Trophoblast cell (in vitro differentiated cells and primary cell): ENCODE results near the gene QRFPR.

ENCODE experiments used
- DNase-seq, 2 donors: peaks; one replicate each; pipeline ENCODE4 v3.0.0-alpha.2; 2016
- H2AFZ ChIP-seq: 2 replicates; pipeline ENCODE4 v1.6.1; 2013; ENCODE audit warnings: low read length, moderate library complexity, mild to moderate bottlenecking; ENCODE audit not compliant: insufficient read depth, poor library complexity
- H2AK5ac ChIP-seq: 2 replicates; pipeline ENCODE4 v1.6.1; 2013; ENCODE audit warnings: mild to moderate bottlenecking, low read length
- H2BK120ac ChIP-seq: 2 replicates; pipeline ENCODE4 v1.6.1; 2013; ENCODE audit warnings: low read length, mild to moderate bottlenecking, moderate library complexity; ENCODE audit not compliant: insufficient read depth, poor library complexity
- H2BK12ac ChIP-seq: 2 replicates; pipeline ENCODE4 v1.6.1; 2013; ENCODE audit warnings: mild to moderate bottlenecking, low read length, moderate library complexity
- H2BK5ac ChIP-seq: 2 replicates; pipeline ENCODE4 v1.6.1; 2013; ENCODE audit warnings: low read length, low read depth, moderate library complexity, mild to moderate bottlenecking; ENCODE audit not compliant: poor library complexity
- H3K14ac ChIP-seq: 2 replicates; pipeline ENCODE4 v1.6.1; 2013; ENCODE audit warnings: mild to moderate bottlenecking, low read length
- H3K18ac ChIP-seq: 2 replicates; pipeline ENCODE4 v1.6.1; 2013; ENCODE audit warnings: mild to moderate bottlenecking, low read length
- H3K23ac ChIP-seq: 2 replicates; pipeline ENCODE4 v1.6.1; 2013; ENCODE audit warnings: low read length
- H3K27ac ChIP-seq: 2 replicates; pipeline ENCODE4 v1.5.1; 2013; ENCODE audit warnings: low read depth, mild to moderate bottlenecking, inconsistent platforms, low read length, moderate library complexity
- H3K27me3 ChIP-seq: 2 replicates; pipeline ENCODE4 v1.6.1; 2013; ENCODE audit warnings: inconsistent platforms, mild to moderate bottlenecking, low read length, moderate library complexity; ENCODE audit not compliant: insufficient read depth
- H3K36me3 ChIP-seq, 2 experiments: 1 replicate in 1 of 2; 2 replicates in 1 of 2; pipeline ENCODE4 v1.6.1; 2013; ENCODE audit warnings: low read length in 2 of 2, mild to moderate bottlenecking in 2 of 2, moderate library complexity in 1 of 2; ENCODE audit not compliant: insufficient read depth in 2 of 2, control insufficient read depth in 1 of 2
- H3K4ac ChIP-seq: 2 replicates; pipeline ENCODE4 v1.6.1; 2013; ENCODE audit warnings: low read depth, mild to moderate bottlenecking, low read length, moderate library complexity
- H3K4me1 ChIP-seq, 2 experiments: 1 replicate in 1 of 2; 2 replicates in 1 of 2; pipeline ENCODE4 v1.6.1; 2013; ENCODE audit warnings: low read length in 2 of 2, mild to moderate bottlenecking in 2 of 2, moderate library complexity in 1 of 2; ENCODE audit not compliant: insufficient read depth in 2 of 2, control insufficient read depth in 1 of 2
- H3K4me2 ChIP-seq: 2 replicates; pipeline ENCODE4 v1.6.1; 2013; ENCODE audit warnings: inconsistent platforms, mild to moderate bottlenecking, low read length, moderate library complexity
- H3K4me3 ChIP-seq: 2 replicates; pipeline ENCODE4 v1.5.1; 2013; ENCODE audit warnings: mild to moderate bottlenecking, low read depth, low read length, inconsistent platforms
- H3K79me1 ChIP-seq: one replicate; pipeline ENCODE4 v1.6.1; 2013; ENCODE audit warnings: low read length
- H3K79me2 ChIP-seq: 2 replicates; pipeline ENCODE4 v1.6.1; 2013; ENCODE audit warnings: low read length, mild to moderate bottlenecking; ENCODE audit not compliant: control insufficient read depth, insufficient read depth, poor library complexity
- H3K9ac ChIP-seq: 2 replicates; pipeline ENCODE4 v1.6.1; 2013; ENCODE audit warnings: mild to moderate bottlenecking, low read length
- H3K9me3 ChIP-seq: 2 replicates; pipeline ENCODE4 v1.6.1; 2013; ENCODE audit warnings: low read depth, mild to moderate bottlenecking, control low read depth, inconsistent platforms, low read length; ENCODE audit not compliant: insufficient read depth
- H4K12ac ChIP-seq: 2 replicates; pipeline ENCODE4 v1.6.1; 2013; ENCODE audit warnings: low read depth, mild to moderate bottlenecking, low read length, moderate library complexity
- H4K8ac ChIP-seq: 2 replicates; pipeline ENCODE4 v1.6.1; 2013; ENCODE audit warnings: low read depth, mild to moderate bottlenecking, low read length, moderate library complexity
- H4K91ac ChIP-seq: one replicate; pipeline ENCODE4 v1.6.1; 2013; ENCODE audit warnings: low read depth, mild to moderate bottlenecking, low read length, moderate library complexity
- WGBS: extraction: QIAGEN DNeasy Blood & Tissue Kit; methylation state at CpG from one replicate; pipeline ENCODE4 v1.1.7; 2013; ENCODE audit warnings: missing lambda C conversion rate; ENCODE audit not compliant: insufficient read length, insufficient coverage; ENCODE audit errors: extremely low coverage; 5-methylcytosine and 5-hydroxymethylcytosine counted together

QRFPR gene

DNA sequence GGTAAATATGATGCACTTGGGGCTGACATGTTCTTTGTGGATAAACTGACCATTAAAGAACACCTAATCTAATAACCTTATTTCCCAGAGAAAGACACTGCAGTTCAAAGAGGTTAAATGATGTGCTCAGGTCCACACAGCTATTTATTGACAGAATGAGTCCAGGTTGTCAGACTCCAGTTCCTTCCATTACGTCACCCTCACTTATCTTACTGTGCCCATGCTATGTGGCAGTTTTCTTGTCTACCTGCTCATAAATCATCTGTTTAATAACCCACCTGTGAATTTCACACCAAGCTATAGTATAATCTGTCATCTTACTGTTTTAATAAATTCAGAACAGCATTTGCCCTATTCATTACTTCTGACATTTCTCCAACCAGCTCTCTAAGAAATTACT is 36.7 kb downstream of the QRFPR start:
- no CpG with 5 or more reads among the region's 1 CpG for WGBS
- H2BK120ac ChIP-seq: no peak overlapping the region
- no peak overlapping the region for H3K23ac ChIP-seq
- no peak overlapping the region for H2AFZ ChIP-seq
- no peaks in the 10 kb centered on the region for H3K9me3 ChIP-seq
- H3K4ac ChIP-seq: no peak overlapping the region
- no peaks in the 10 kb centered on the region for H3K36me3 ChIP-seq
- no peak for DNase-seq
- no peak overlapping the region for H3K9ac ChIP-seq
- peaks cover 0 to 4% of the 10 kb centered on the region in 2 experiments for H3K4me1 ChIP-seq
- H3K27ac ChIP-seq: no peak overlapping the region
- no peaks in the 10 kb centered on the region for H3K27me3 ChIP-seq
- no peak overlapping the region for H3K4me3 ChIP-seq
- H4K8ac ChIP-seq: no peak overlapping the region
- H2AK5ac ChIP-seq: no peak overlapping the region
- H3K79me2 ChIP-seq: no peaks in the 10 kb centered on the region
- H3K79me1 ChIP-seq: no peaks in the 10 kb centered on the region
- H2BK5ac ChIP-seq: no peak overlapping the region
- no peak overlapping the region for H4K12ac ChIP-seq
- H4K91ac ChIP-seq: no peak overlapping the region
- H2BK12ac ChIP-seq: no peak overlapping the region
- no peak overlapping the region for H3K14ac ChIP-seq
- no peak overlapping the region for H3K18ac ChIP-seq
- H3K4me2 ChIP-seq: no peak overlapping the region

DNA sequence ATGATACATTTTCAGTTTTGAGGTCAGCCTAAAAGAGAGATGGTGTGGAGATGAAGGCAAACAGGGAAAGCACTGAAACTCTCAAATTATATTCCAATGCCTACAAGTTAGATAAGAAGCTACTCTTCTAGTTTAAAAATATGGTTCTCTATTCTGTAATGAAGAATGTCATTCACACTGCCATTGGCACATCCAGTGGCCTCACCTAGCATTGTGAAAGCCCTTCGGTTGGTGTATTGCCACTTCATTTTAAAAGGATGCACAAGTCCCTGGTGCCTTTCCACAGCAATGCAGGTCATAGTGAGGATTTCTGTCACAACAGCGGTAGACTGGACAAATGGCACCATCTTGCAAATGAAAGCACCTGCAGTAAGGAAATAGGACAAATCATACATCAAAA is 40.6 kb downstream of the QRFPR start:
- Histone ChIP-seq H2BK5ac (no peak overlapping the region), H2BK12ac (no peak overlapping the region), H3K14ac (no peak overlapping the region), H3K27me3 (no peaks in the 10 kb centered on the region), H2AFZ (no peak overlapping the region), H4K12ac (no peak overlapping the region), H3K79me1 (no peaks in the 10 kb centered on the region), H3K23ac (no peak overlapping the region), H3K36me3 (no peaks in the 10 kb centered on the region), H3K4ac (no peak overlapping the region), H3K4me1 (peaks cover 0 to 4% of the 10 kb centered on the region in 2 experiments), H3K4me3 (no peak overlapping the region), H3K9me3 (no peaks in the 10 kb centered on the region), H3K9ac (peak overlapping the region; percentile 73), H3K4me2 (no peak overlapping the region), H3K18ac (no peak overlapping the region), H4K8ac (no peak overlapping the region), H2AK5ac (no peak overlapping the region), H4K91ac (no peak overlapping the region), H3K79me2 (no peaks in the 10 kb centered on the region), H3K27ac (no peak overlapping the region), H2BK120ac (no peak overlapping the region)
- DNase-seq: no peak
- WGBS: no CpG with 5 or more reads among the region's 2 CpGs

DNA sequence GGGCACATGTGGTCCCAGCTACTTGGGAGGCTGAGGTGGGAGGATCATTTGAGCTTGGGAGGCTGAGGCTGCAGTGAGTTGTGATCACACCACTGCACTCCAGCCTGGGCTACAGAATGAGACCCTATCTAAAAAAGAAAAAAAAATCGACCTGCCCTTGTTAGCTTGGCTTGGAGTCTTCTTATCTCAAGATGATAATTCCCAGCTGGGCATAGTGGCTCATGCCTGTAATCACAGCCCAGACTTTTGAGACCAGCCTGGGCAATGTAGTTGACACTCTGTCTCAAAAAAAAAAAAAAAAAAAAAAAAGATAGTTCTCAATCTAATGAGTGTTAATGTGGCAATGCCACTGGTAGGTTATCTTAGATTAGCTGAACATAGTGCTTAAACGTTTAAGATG is 41.0 kb downstream of the QRFPR start:
- Histone ChIP-seq H3K9ac (no peak overlapping the region), H3K4me3 (no peak overlapping the region), H2BK5ac (no peak overlapping the region), H3K79me2 (no peaks in the 10 kb centered on the region), H3K4me1 (peaks cover 0 to 4% of the 10 kb centered on the region in 2 experiments), H3K4ac (no peak overlapping the region), H3K18ac (no peak overlapping the region), H3K79me1 (no peaks in the 10 kb centered on the region), H4K91ac (no peak overlapping the region), H2AFZ (no peak overlapping the region), H3K27ac (no peak overlapping the region), H3K9me3 (no peaks in the 10 kb centered on the region), H3K23ac (no peak overlapping the region), H2BK12ac (no peak overlapping the region), H3K27me3 (no peaks in the 10 kb centered on the region), H3K4me2 (no peak overlapping the region), H4K12ac (no peak overlapping the region), H3K14ac (no peak overlapping the region), H2AK5ac (no peak overlapping the region), H4K8ac (no peak overlapping the region), H2BK120ac (no peak overlapping the region), H3K36me3 (no peaks in the 10 kb centered on the region)
- no peak for DNase-seq
- WGBS: no CpG with 5 or more reads among the region's 2 CpGs

DNA sequence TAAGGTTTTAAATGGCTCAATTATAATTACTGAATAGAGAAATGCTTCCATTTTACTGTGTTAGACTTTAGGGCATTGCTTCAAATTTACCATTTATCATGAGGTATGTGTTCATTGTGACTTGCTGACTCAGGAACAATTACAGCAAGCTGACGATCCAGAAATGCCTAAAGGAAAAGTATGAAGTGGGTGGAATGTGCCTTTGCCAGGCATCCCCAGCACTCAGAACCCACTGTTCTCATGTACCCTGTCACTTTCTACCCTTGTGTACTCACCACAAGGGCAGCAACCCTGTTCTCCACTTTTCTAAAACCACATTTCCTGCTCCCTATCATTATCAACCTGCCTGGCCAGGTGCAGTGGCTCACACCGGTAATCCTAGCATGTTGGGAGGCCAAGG is 41.5 kb downstream of the QRFPR start:
- Histone ChIP-seq H3K4me1 (peaks cover 0 to 4% of the 10 kb centered on the region in 2 experiments), H3K9ac (no peak overlapping the region), H3K4me3 (no peak overlapping the region), H3K36me3 (no peaks in the 10 kb centered on the region), H3K79me1 (no peaks in the 10 kb centered on the region), H2BK12ac (no peak overlapping the region), H3K9me3 (no peaks in the 10 kb centered on the region), H3K79me2 (no peaks in the 10 kb centered on the region), H2BK5ac (no peak overlapping the region), H3K18ac (no peak overlapping the region), H2BK120ac (no peak overlapping the region), H3K14ac (no peak overlapping the region), H3K4me2 (no peak overlapping the region), H2AFZ (no peak overlapping the region), H4K8ac (no peak overlapping the region), H3K27me3 (no peaks in the 10 kb centered on the region), H2AK5ac (no peak overlapping the region), H3K4ac (no peak overlapping the region), H3K23ac (no peak overlapping the region), H3K27ac (no peak overlapping the region), H4K12ac (no peak overlapping the region), H4K91ac (no peak overlapping the region)
- DNase-seq: peak; percentile 7 to 61
- whole genome bisulfite sequencing: no CpG with 5 or more reads among the region's 2 CpGs
